HL-60 (cell line): ENCODE data around the gene CEP20.

Experiments used
- DNase-seq, 2 experiments: peaks; one replicate each; pipeline ENCODE4 v3.0.0-alpha.2; 2010 to 2020; ENCODE audit warnings: low read depth in 1 of 2, low spot score in 1 of 2
- H3K27ac ChIP-seq: fragments of 250-450 bp; sonication (Bioruptor Pico); replicated peaks from 2 replicates; pipeline ENCODE4 v1.5.1; 2020; ENCODE audit warnings: mild to moderate bottlenecking, moderate library complexity
- H3K27me3 ChIP-seq: fragments of 250-450 bp; sonication (Bioruptor Pico); 2 replicates; pipeline ENCODE4 v1.5.1; 2021; ENCODE audit warnings: mild to moderate bottlenecking, moderate library complexity; ENCODE audit not compliant: insufficient read depth, poor library complexity, severe bottlenecking
- H3K4me3 ChIP-seq: replicated peaks from 2 replicates; pipeline ENCODE4 v1.5.1; 2011; ENCODE audit warnings: mild to moderate bottlenecking, control low read depth, low read length; ENCODE audit not compliant: insufficient read depth
- GABPA ChIP-seq: IDR thresholded peaks from 2 replicates; pipeline ENCODE4 v1.6.1; 2012; ENCODE audit warnings: low read depth
- POLR2AphosphoS5 ChIP-seq: IDR thresholded peaks from 2 replicates; pipeline ENCODE4 v1.6.1; 2012; ENCODE audit warnings: low read depth
- REST ChIP-seq: IDR thresholded peaks from 2 replicates; pipeline ENCODE4 v1.6.1; 2012; ENCODE audit warnings: low read depth; ENCODE audit not compliant: insufficient replicate concordance
- SPI1 ChIP-seq: IDR thresholded peaks from 2 replicates; pipeline ENCODE4 v1.6.1; 2012; ENCODE audit warnings: low read depth, mild to moderate bottlenecking, borderline replicate concordance
- TF ChIP-seq, protein P1 (sequence below): IDR thresholded peaks from one replicate; pipeline ENCODE4 v1.5.1; 2011; ENCODE audit warnings: low read length, control low read depth, inconsistent platforms; ENCODE audit not compliant: insufficient read depth

The CEP20 gene

GRCh38 chr16:15849209-15849981, 39.0 kb downstream of the CEP20 start:
- TF ChIP-seq, protein P1, sequence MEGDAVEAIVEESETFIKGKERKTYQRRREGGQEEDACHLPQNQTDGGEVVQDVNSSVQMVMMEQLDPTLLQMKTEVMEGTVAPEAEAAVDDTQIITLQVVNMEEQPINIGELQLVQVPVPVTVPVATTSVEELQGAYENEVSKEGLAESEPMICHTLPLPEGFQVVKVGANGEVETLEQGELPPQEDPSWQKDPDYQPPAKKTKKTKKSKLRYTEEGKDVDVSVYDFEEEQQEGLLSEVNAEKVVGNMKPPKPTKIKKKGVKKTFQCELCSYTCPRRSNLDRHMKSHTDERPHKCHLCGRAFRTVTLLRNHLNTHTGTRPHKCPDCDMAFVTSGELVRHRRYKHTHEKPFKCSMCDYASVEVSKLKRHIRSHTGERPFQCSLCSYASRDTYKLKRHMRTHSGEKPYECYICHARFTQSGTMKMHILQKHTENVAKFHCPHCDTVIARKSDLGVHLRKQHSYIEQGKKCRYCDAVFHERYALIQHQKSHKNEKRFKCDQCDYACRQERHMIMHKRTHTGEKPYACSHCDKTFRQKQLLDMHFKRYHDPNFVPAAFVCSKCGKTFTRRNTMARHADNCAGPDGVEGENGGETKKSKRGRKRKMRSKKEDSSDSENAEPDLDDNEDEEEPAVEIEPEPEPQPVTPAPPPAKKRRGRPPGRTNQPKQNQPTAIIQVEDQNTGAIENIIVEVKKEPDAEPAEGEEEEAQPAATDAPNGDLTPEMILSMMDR, result no peak
- TF ChIP-seq REST, result no peak
- no peak for TF ChIP-seq SPI1
- no peak for TF ChIP-seq POLR2AphosphoS5
- no peak for TF ChIP-seq GABPA
- H3K4me3 ChIP-seq, result no peak overlapping the region
- no peaks in the 10 kb centered on the region for H3K27me3 ChIP-seq
- no peak overlapping the region for H3K27ac ChIP-seq
- no peak for DNase-seq

GRCh38 chr16:15847611-15848175, 40.7 kb downstream of the CEP20 start:
- no peak overlapping the region for H3K27ac ChIP-seq
- H3K27me3 ChIP-seq, result no peaks in the 10 kb centered on the region
- DNase-seq, result no peak
- TF ChIP-seq POLR2AphosphoS5 (no peak), SPI1 (no peak), GABPA (no peak), REST (no peak)
- TF ChIP-seq, protein P1, result no peak
- no peak overlapping the region for H3K4me3 ChIP-seq

DNA sequence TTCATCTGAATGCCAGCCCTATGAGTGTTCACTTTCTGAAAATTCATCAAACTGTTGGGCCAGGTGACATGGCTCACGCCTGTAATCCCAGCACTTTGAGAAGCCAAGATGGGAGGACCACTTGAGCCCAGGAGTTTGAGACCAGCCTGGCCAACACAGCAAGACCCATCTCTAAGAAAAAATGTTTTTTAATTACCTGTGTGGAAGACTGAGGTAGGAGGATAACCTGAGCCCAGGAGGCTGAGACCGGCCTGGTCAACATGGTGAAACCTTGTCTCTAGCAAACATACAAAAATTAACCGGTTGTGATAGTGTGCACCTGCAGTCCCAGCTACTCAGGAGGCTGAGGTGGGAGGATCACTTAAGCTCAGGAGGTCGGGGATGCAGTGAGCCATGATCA, 41.9 kb downstream of the CEP20 start:
- no peak for DNase-seq
- TF ChIP-seq, protein P1, result no peak
- no peak for TF ChIP-seq GABPA
- TF ChIP-seq REST, result no peak
- no peak for TF ChIP-seq POLR2AphosphoS5
- no peak for TF ChIP-seq SPI1
- H3K27ac ChIP-seq, result no peak overlapping the region
- H3K27me3 ChIP-seq, result no peaks in the 10 kb centered on the region
- no peak overlapping the region for H3K4me3 ChIP-seq
